ENCODE measurements around the gene ETS1.
A peak's percentile ranks its signal among the peaks of the same experiment; 100 is the strongest.

Gene ETS1

DNA sequence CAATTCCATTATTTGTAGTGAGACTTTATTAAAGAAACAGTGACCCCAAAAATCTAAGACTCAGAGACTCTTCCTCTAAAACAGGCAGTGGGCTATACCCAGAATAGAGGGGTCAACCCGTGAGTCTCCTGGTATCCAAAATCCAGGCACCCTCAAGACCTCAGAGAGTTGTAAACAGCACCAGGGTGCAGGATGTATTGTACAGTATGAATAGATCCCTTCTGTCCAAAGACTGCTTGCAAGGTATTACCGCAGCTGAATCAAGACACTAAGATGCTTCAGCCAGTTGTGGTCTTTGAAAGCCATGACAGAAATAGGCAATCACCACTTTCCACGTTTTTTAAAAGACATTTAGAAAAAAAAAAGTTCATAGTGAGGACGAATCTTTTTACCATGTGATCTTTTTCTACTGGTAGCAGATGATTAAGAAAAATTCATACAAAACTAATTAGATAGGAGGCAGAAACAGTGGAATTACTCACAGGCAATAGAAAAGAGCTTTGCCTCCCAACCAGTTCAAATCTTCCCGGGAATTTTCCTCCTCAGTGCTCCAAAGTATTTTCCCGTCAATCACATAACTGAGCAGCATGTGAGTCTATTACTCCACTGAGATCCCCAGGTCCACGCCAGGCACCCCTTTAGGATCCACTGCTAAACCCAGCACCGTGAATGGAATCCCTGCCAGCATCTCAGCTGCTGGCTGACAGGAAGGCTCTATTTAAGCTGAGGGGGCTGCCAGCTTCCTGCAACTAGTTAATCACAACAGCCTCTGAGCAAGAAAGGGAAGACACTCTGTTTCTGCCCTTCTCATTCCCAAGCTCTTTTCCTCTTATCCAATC is 113.1 kb downstream of the ETS1 start:
- in situ Hi-C loops (cut with HindIII; ENCODE audit: low sequenced_read_pairs): no loop called here
- TF ChIP-seq, protein P1, sequence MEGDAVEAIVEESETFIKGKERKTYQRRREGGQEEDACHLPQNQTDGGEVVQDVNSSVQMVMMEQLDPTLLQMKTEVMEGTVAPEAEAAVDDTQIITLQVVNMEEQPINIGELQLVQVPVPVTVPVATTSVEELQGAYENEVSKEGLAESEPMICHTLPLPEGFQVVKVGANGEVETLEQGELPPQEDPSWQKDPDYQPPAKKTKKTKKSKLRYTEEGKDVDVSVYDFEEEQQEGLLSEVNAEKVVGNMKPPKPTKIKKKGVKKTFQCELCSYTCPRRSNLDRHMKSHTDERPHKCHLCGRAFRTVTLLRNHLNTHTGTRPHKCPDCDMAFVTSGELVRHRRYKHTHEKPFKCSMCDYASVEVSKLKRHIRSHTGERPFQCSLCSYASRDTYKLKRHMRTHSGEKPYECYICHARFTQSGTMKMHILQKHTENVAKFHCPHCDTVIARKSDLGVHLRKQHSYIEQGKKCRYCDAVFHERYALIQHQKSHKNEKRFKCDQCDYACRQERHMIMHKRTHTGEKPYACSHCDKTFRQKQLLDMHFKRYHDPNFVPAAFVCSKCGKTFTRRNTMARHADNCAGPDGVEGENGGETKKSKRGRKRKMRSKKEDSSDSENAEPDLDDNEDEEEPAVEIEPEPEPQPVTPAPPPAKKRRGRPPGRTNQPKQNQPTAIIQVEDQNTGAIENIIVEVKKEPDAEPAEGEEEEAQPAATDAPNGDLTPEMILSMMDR (IDR thresholded peaks at IDR 0.05; ENCODE audit: low read depth, low read length): no peak
- H3K4me3 ChIP-seq (ENCODE audit: low read depth, low read length): no peak overlapping the region
- DNase-seq (ENCODE audit: low read depth, low spot score): no peak

DNA sequence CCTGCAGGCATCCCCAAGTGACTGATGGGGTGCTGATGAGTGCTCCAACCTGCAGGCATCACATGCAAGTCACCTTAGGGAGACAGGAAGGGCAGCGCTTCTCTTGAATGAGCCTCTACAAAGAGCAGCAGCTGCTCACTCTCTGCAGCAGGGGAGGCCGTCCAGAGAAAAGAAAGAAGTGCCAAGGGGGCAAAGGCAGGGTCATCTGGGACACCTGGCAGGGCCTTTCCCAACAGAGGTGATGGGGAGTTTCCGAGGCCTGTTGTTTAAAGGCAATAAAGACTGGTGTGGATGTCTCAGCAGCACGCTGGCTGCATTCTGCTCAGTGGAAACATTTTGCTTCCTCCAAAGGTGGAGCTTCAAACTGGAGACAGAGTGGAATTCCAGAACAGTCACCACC is 113.7 kb downstream of the ETS1 start:
- TF ChIP-seq, protein P1 (IDR thresholded peaks at IDR 0.05; ENCODE audit: low read depth, low read length): no peak
- no peak overlapping the region for H3K4me3 ChIP-seq (ENCODE audit: low read depth, low read length)
- in situ Hi-C loops (cut with HindIII; ENCODE audit: low sequenced_read_pairs): no loop called here
- DNase-seq (ENCODE audit: low read depth, low spot score): no peak

GRCh38 chr11:128472128-128473089 is 114.9 kb downstream of the ETS1 start:
- in situ Hi-C loops (cut with HindIII; ENCODE audit: low sequenced_read_pairs): no loop called here
- peak; percentile 69 for DNase-seq (ENCODE audit: low read depth, low spot score)
- H3K4me3 ChIP-seq (ENCODE audit: low read depth, low read length): no peak overlapping the region

DNA sequence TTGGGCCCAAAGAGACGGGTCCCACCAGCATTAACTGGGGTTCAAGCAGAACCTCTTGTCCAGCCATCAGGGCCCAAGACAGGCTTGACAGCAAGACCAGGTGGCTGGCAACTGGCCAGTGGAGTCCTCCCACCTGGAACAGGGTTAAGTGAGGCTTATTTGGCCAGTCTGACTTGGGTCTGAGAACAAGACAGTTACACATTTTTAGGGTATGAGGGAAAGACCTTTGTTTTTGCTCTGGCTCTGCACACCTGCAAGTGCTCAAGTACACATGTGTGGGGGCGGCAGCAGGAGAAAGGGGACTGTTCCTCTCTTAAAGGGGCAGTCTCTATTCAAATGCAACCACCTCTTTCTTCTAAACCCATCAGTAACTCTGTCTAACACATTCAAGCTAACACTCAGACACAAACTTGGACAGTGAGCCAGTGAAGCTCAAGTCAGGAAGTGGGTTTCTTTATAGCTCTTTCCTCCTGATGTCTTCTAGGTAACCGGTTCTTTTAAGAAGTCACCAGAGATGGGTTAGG is 116.2 kb downstream of the ETS1 start:
- no peak overlapping the region for H3K4me3 ChIP-seq (ENCODE audit: low read depth, low read length)
- in situ Hi-C loops (cut with HindIII; ENCODE audit: low sequenced_read_pairs): no loop called here
- DNase-seq (ENCODE audit: low read depth, low spot score): no peak
- TF ChIP-seq, protein P1 (IDR thresholded peaks at IDR 0.05; ENCODE audit: low read depth, low read length): no peak

More at GRCh38 chr11:128472128-128473089, 114.9 kb downstream of the ETS1 start:
- TF ChIP-seq, protein P1 (IDR thresholded peaks at IDR 0.05; ENCODE audit: low read depth, low read length): no peak

- no peak for DNase-seq (ENCODE audit: low read depth, low spot score)
- in situ Hi-C loops (cut with HindIII; ENCODE audit: low sequenced_read_pairs): no loop called here
- H3K4me3 ChIP-seq (ENCODE audit: low read depth, low read length): no peak overlapping the region
- TF ChIP-seq, protein P1 (IDR thresholded peaks at IDR 0.05; ENCODE audit: low read depth, low read length): no peak
These were observed 117.3 kb downstream of the ETS1 start for GRCh38 chr11:128470081-128470480.

- TF ChIP-seq, protein P1 (IDR thresholded peaks at IDR 0.05; ENCODE audit: low read depth, low read length): no peak
- in situ Hi-C loops (cut with HindIII; ENCODE audit: low sequenced_read_pairs): no loop called here
- no peak for DNase-seq (ENCODE audit: low read depth, low spot score)
These were observed 118.1 kb downstream of the ETS1 start for GRCh38 chr11:128469220-128469619.

More at GRCh38 chr11:128469220-128469619, 118.1 kb downstream of the ETS1 start:
- no peak overlapping the region for H3K4me3 ChIP-seq (ENCODE audit: low read depth, low read length)

Data from astrocyte of the spinal cord (primary cell).